Brain microvascular endothelial cell (primary cell): ENCODE measurements around the gene NNAT.

Source experiments
- DNase-seq: peaks from one replicate; pipeline ENCODE4 v3.0.0-alpha.2; 2020
- H3K27ac ChIP-seq: fragments of 250-450 bp; sonication (Bioruptor Pico); 2 replicates; pipeline ENCODE4 v1.5.1; 2020; ENCODE audit warnings: mild to moderate bottlenecking, moderate library complexity
- H3K27me3 ChIP-seq: fragments of 250-450 bp; sonication (Bioruptor Pico); replicated peaks from 2 replicates; pipeline ENCODE4 v1.5.1; 2020; ENCODE audit warnings: mild to moderate bottlenecking
- H3K36me3 ChIP-seq: fragments of 250-450 bp; sonication (Bioruptor Pico); replicated peaks from 2 replicates; pipeline ENCODE4 v1.5.1; 2020; ENCODE audit warnings: mild to moderate bottlenecking
- H3K4me3 ChIP-seq: 2 replicates; pipeline ENCODE4 v1.5.1; 2011; ENCODE audit warnings: low read depth, mild to moderate bottlenecking, control low read depth, low read length, moderate library complexity
- CTCF ChIP-seq: IDR thresholded peaks from 2 replicates; pipeline ENCODE4 v1.5.1; 2011; ENCODE audit warnings: low read depth, mild to moderate bottlenecking, moderate library complexity, low read length, control low read depth, inconsistent platforms; ENCODE audit errors: missing control alignments
- in situ Hi-C: cut with HindIII; loops from 2 replicates; pipeline ENCODE4 v1.10.0; 2017; ENCODE audit warnings: low sequenced_read_pairs, low pct_ligation_motif_present

The NNAT gene

GRCh38 chr20:37513779-37514359, 7.2 kb upstream of the NNAT start:
- no peak for TF ChIP-seq CTCF
- no peak overlapping the region for H3K27ac ChIP-seq
- H3K36me3 ChIP-seq = peaks cover 29% of the 10 kb centered on the region
- in situ Hi-C loops = no loop called here
- no peak overlapping the region for H3K4me3 ChIP-seq
- DNase-seq = no peak
- H3K27me3 ChIP-seq = no peaks in the 10 kb centered on the region

GRCh38 chr20:37515876-37516275, 5.2 kb upstream of the NNAT start:
- in situ Hi-C loops = no loop called here
- no peak for DNase-seq
- Histone ChIP-seq H3K27ac (no peak overlapping the region), H3K27me3 (no peaks in the 10 kb centered on the region), H3K4me3 (no peak overlapping the region), H3K36me3 (peaks cover 28% of the 10 kb centered on the region)
- TF ChIP-seq CTCF = no peak

- TF ChIP-seq CTCF = no peak
- Histone ChIP-seq H3K27ac (no peak overlapping the region), H3K36me3 (peaks cover 22% of the 10 kb centered on the region), H3K27me3 (no peaks in the 10 kb centered on the region), H3K4me3 (no peak overlapping the region)
- DNase-seq = no peak
- in situ Hi-C loops = no loop called here
Observed at GRCh38 chr20:37516811-37517750, 4.0 kb upstream of the NNAT start.

- peaks cover 22% of the 10 kb centered on the region for H3K36me3 ChIP-seq
- TF ChIP-seq CTCF = no peak
- in situ Hi-C loops = no loop called here
- no peak overlapping the region for H3K4me3 ChIP-seq
- no peak overlapping the region for H3K27ac ChIP-seq
- no peak for DNase-seq
- H3K27me3 ChIP-seq = no peaks in the 10 kb centered on the region
Observed at GRCh38 chr20:37518059-37518458, 3.0 kb upstream of the NNAT start.

GRCh38 chr20:37518606-37519507, 2.2 kb upstream of the NNAT start:
- TF ChIP-seq CTCF = no peak
- Histone ChIP-seq H3K4me3 (no peak overlapping the region), H3K27ac (no peak overlapping the region), H3K27me3 (no peaks in the 10 kb centered on the region), H3K36me3 (peaks cover 19% of the 10 kb centered on the region)
- in situ Hi-C loops = no loop called here
- DNase-seq = no peak
